OCI-LY1 (cell line): Measurements from ENCODE around the gene MYO18B.

Experiments
- H2AFZ ChIP-seq: fragments of 200-600 bp; sonication (generic), shearing (Covaris generic); 2 replicates; pipeline ENCODE4 v1.6.0; 2014; ENCODE audit warnings: antibody characterized with exemption, mild to moderate bottlenecking, low read length
- H3F3A ChIP-seq: fragments of 200-600 bp; sonication (generic), shearing (Covaris generic); 2 replicates; pipeline ENCODE4 v1.6.0; 2014; ENCODE audit warnings: mild to moderate bottlenecking, antibody characterized with exemption, low read length, moderate library complexity; ENCODE audit not compliant: insufficient read depth
- H3K27ac ChIP-seq: fragments of 200-600 bp; sonication (generic); 2 replicates; pipeline ENCODE4 v1.5.1; 2014; ENCODE audit warnings: low read length, mixed run types, mild to moderate bottlenecking, low read depth; ENCODE audit not compliant: poor library complexity, severe bottlenecking
- H3K27me3 ChIP-seq: fragments of 200-600 bp; sonication (generic); 2 replicates; pipeline ENCODE4 v1.6.0; 2014; ENCODE audit warnings: antibody characterized with exemption, mild to moderate bottlenecking, low read length, moderate library complexity; ENCODE audit not compliant: insufficient read depth
- H3K36me3 ChIP-seq: fragments of 200-600 bp; sonication (generic); 2 replicates; pipeline ENCODE4 v1.6.1; 2014; ENCODE audit warnings: mild to moderate bottlenecking, antibody characterized with exemption, low read length, moderate library complexity, mixed read lengths; ENCODE audit not compliant: insufficient read depth
- H3K4me1 ChIP-seq: fragments of 200-600 bp; sonication (generic); 2 replicates; pipeline ENCODE4 v1.5.1; 2014; ENCODE audit warnings: mild to moderate bottlenecking, low read length, moderate library complexity; ENCODE audit not compliant: insufficient read depth, severe bottlenecking
- H3K4me2 ChIP-seq: fragments of 200-600 bp; sonication (generic), shearing (Covaris generic); 2 replicates; pipeline ENCODE4 v1.6.1; 2014; ENCODE audit warnings: low read length
- H3K4me3 ChIP-seq: fragments of 200-600 bp; sonication (generic); 2 replicates; pipeline ENCODE4 v1.5.1; 2014; ENCODE audit warnings: low read length, low read depth, mild to moderate bottlenecking, mixed read lengths; ENCODE audit not compliant: poor library complexity, severe bottlenecking
- H3K79me2 ChIP-seq: fragments of 200-600 bp; shearing (Covaris generic); 2 replicates; pipeline ENCODE4 v1.6.1; 2016; ENCODE audit warnings: mixed run types, low read length, mixed read lengths; ENCODE audit not compliant: insufficient read depth
- H3K9ac ChIP-seq: fragments of 200-600 bp; sonication (generic), shearing (Covaris generic); 2 replicates; pipeline ENCODE4 v1.6.1; 2014; ENCODE audit warnings: mild to moderate bottlenecking, low read length, mixed read lengths
- H3K9me2 ChIP-seq: fragments of 200-600 bp; sonication (generic), shearing (Covaris generic); 2 replicates; pipeline ENCODE4 v1.6.1; 2014; ENCODE audit warnings: low read depth, mild to moderate bottlenecking, low read length, mixed read lengths
- H3K9me3 ChIP-seq: fragments of 200-600 bp; shearing (Covaris generic); 2 replicates; pipeline ENCODE4 v1.6.1; 2014; ENCODE audit warnings: low read length, mixed read lengths
- H4K20me1 ChIP-seq: fragments of 200-600 bp; sonication (generic), shearing (Covaris generic); 2 replicates; pipeline ENCODE4 v1.6.0; 2016; ENCODE audit warnings: mild to moderate bottlenecking, low read length; ENCODE audit not compliant: insufficient read depth
- CTCF ChIP-seq: fragments of 200-600 bp; sonication (generic), shearing (Covaris generic); IDR thresholded peaks from 2 replicates; pipeline ENCODE4 v1.5.1; 2017; ENCODE audit warnings: mild to moderate bottlenecking, antibody characterized with exemption, low read length, moderate library complexity, mixed read lengths
- EZH2 ChIP-seq: fragments of 200-600 bp; sonication (generic), shearing (Covaris generic); IDR thresholded peaks from 2 replicates; pipeline ENCODE4 v1.8.0; 2017; ENCODE audit warnings: borderline replicate concordance, mixed run types, mild to moderate bottlenecking, antibody characterized with exemption, low read length, moderate library complexity, mixed read lengths

Gene MYO18B

GRCh38 chr22:25750569-25751173 lies 8.7 kb downstream of the MYO18B start:
- no peaks in the 10 kb centered on the region for H3K9me3 ChIP-seq
- TF ChIP-seq CTCF (no peak), EZH2 (no peak)
- H3K4me2 ChIP-seq = no peak overlapping the region
- H3K79me2 ChIP-seq = no peaks in the 10 kb centered on the region
- H3K9ac ChIP-seq = no peak overlapping the region
- no peaks in the 10 kb centered on the region for H3K36me3 ChIP-seq
- no peaks in the 10 kb centered on the region; the same call in 1 of the 2 replicates for H3K27me3 ChIP-seq
- no peaks in the 10 kb centered on the region for H3F3A ChIP-seq
- H3K27ac ChIP-seq = no peak overlapping the region
- H2AFZ ChIP-seq = no peak overlapping the region
- H3K4me3 ChIP-seq = no peak overlapping the region
- H3K4me1 ChIP-seq = no peaks in the 10 kb centered on the region
- H3K9me2 ChIP-seq = no peaks in the 10 kb centered on the region
- H4K20me1 ChIP-seq = no peaks in the 10 kb centered on the region

- TF ChIP-seq EZH2 (no peak), CTCF (no peak)
- Histone ChIP-seq H3F3A (no peaks in the 10 kb centered on the region), H3K27me3 (no peaks in the 10 kb centered on the region; the same call in 1 of the 2 replicates), H3K4me1 (no peaks in the 10 kb centered on the region), H4K20me1 (no peaks in the 10 kb centered on the region), H3K9me3 (no peaks in the 10 kb centered on the region), H3K27ac (no peak overlapping the region), H2AFZ (no peak overlapping the region), H3K4me3 (no peak overlapping the region), H3K9me2 (no peaks in the 10 kb centered on the region), H3K36me3 (no peaks in the 10 kb centered on the region), H3K79me2 (no peaks in the 10 kb centered on the region), H3K9ac (no peak overlapping the region), H3K4me2 (no peak overlapping the region)
Measured at GRCh38 chr22:25751174-25751581, 9.2 kb downstream of the MYO18B start.

- Histone ChIP-seq H3K79me2 (no peaks in the 10 kb centered on the region), H3F3A (no peaks in the 10 kb centered on the region), H4K20me1 (no peaks in the 10 kb centered on the region), H3K4me2 (no peak overlapping the region), H2AFZ (no peak overlapping the region), H3K9me2 (no peaks in the 10 kb centered on the region), H3K27ac (no peak overlapping the region), H3K4me1 (no peaks in the 10 kb centered on the region), H3K4me3 (no peak overlapping the region), H3K9ac (no peak overlapping the region), H3K9me3 (no peaks in the 10 kb centered on the region), H3K27me3 (no peaks in the 10 kb centered on the region; the same call in 1 of the 2 replicates), H3K36me3 (no peaks in the 10 kb centered on the region)
- no peak for TF ChIP-seq CTCF
- TF ChIP-seq EZH2 = no peak
Measured at GRCh38 chr22:25752615-25753214, 10.7 kb downstream of the MYO18B start.
